ENCODE data around the gene ANKRD10.

Gene ANKRD10

DNA sequence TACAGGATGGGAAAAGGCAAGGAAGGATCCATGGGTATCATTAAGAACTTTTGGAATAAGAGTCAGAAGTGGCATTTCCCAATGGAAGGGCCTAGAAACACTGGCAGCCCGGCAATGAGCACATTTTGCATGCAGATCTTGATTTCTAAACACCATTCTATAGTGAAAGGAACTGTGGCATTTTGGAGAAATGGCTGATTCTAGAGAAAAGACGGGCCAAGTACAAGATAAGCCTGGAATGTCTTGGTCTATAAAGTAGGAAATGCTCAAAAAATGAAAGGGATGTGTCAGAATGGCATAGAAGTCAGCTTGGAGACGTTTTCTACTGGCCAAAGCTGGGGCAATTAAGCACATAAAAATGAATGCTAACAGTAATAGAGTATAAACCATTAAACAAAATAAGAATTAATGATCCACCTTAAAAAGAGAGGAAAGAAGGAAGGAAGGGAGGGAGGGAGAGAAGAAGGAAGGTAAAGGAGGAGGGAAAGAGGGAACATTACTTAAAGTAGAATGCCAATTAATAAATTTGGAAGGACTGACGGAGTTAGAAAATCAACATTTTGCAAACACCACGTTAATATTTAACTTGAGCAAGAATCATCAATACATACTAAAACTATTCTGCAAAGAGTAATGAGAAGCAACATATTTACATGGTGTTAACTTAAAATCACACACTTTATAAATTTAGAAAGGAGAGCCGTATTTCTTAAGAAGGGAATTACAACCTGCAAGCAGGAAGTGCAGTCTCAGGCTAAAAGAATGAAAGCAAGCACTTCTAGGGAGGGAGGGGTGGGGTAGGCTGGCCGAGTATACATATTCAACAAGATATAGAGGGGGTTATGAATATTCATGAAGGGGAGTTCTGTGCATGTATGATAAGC lies 78.9 kb downstream of the ANKRD10 start:
- H3K27me3 ChIP-seq: peaks cover 39% of the 10 kb centered on the region
- H3K4me1 ChIP-seq: no peaks in the 10 kb centered on the region
- H3K36me3 ChIP-seq: no peaks in the 10 kb centered on the region
- H3K4me3 ChIP-seq (ENCODE audit: low read depth, low read length): no peak overlapping the region
- no peak for DNase-seq
- TF ChIP-seq, protein P1, sequence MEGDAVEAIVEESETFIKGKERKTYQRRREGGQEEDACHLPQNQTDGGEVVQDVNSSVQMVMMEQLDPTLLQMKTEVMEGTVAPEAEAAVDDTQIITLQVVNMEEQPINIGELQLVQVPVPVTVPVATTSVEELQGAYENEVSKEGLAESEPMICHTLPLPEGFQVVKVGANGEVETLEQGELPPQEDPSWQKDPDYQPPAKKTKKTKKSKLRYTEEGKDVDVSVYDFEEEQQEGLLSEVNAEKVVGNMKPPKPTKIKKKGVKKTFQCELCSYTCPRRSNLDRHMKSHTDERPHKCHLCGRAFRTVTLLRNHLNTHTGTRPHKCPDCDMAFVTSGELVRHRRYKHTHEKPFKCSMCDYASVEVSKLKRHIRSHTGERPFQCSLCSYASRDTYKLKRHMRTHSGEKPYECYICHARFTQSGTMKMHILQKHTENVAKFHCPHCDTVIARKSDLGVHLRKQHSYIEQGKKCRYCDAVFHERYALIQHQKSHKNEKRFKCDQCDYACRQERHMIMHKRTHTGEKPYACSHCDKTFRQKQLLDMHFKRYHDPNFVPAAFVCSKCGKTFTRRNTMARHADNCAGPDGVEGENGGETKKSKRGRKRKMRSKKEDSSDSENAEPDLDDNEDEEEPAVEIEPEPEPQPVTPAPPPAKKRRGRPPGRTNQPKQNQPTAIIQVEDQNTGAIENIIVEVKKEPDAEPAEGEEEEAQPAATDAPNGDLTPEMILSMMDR (IDR thresholded peaks at IDR 0.05; ENCODE audit: low read depth, low read length): no peak
- no peaks in the 10 kb centered on the region for H3K9me3 ChIP-seq

DNA sequence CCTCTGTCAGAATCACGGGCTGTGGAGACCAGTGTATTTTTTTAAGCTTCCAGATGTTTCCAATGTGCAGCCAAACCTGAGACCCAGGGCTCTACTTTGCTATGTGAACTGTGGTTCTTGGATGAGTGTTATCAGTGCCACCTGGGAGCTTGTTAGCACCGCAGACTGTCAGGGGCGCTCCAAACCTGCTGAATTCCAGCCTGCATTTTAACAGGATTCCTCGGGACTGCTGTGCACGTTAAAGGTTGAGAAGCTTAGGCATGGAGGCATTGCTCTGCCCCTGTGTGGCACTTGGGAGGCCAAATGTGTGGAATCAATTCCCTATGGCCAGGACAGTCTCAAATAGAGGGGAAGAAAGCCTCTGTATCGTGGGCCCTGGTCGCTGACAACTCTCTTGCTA lies 80.3 kb downstream of the ANKRD10 start:
- no peak overlapping the region for H3K4me3 ChIP-seq (ENCODE audit: low read depth, low read length)
- DNase-seq: no peak
- no peaks in the 10 kb centered on the region for H3K4me1 ChIP-seq
- TF ChIP-seq, protein P1 (IDR thresholded peaks at IDR 0.05; ENCODE audit: low read depth, low read length): no peak
- H3K36me3 ChIP-seq: no peaks in the 10 kb centered on the region
- peaks cover 29% of the 10 kb centered on the region for H3K27me3 ChIP-seq
- no peaks in the 10 kb centered on the region for H3K9me3 ChIP-seq

DNA sequence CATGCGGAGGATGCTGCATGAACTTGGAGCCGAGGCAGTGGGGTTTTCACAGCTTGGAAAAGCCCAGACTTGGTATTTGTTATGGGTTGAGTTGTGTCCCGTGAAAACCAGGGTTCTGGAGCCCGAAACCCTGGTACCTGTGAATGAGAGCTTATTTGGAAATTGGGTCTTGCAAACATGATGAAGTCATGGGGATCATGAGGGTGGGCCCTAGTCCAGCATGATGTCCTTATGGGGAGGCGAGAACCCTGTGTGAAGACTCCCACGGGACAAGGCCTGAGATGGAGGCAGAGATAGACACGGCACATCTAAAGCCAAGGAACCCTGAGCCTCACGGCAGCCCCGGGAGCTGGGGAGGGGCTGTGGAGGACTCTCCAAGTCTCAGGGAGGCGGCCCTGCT lies 82.3 kb downstream of the ANKRD10 start:
- Histone ChIP-seq H3K27me3 (peaks cover 26% of the 10 kb centered on the region), H3K4me1 (no peaks in the 10 kb centered on the region), H3K9me3 (no peaks in the 10 kb centered on the region), H3K36me3 (no peaks in the 10 kb centered on the region), H3K4me3 (ENCODE audit: low read depth, low read length) (no peak overlapping the region)
- TF ChIP-seq, protein P1 (IDR thresholded peaks at IDR 0.05; ENCODE audit: low read depth, low read length): no peak
- DNase-seq: no peak

DNA sequence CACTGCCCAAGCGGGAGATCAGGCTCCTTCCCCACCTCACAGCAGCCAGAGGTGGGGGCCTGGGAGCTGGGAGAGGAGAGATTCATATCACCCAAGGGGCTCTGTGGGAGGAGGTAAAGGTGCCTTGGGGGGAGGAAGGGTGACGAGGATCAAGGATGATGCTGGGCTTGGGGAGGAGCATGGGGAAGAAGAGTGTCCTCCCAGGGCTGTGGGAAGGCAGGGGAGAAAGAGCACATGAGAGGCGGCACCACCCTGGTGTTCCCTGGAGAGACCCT lies 82.7 kb downstream of the ANKRD10 start:
- H3K4me1 ChIP-seq: no peaks in the 10 kb centered on the region
- TF ChIP-seq, protein P1 (IDR thresholded peaks at IDR 0.05; ENCODE audit: low read depth, low read length): no peak
- DNase-seq: no peak
- no peak overlapping the region for H3K4me3 ChIP-seq (ENCODE audit: low read depth, low read length)
- H3K9me3 ChIP-seq: no peaks in the 10 kb centered on the region
- no peaks in the 10 kb centered on the region for H3K36me3 ChIP-seq
- peaks cover 26% of the 10 kb centered on the region for H3K27me3 ChIP-seq

DNA sequence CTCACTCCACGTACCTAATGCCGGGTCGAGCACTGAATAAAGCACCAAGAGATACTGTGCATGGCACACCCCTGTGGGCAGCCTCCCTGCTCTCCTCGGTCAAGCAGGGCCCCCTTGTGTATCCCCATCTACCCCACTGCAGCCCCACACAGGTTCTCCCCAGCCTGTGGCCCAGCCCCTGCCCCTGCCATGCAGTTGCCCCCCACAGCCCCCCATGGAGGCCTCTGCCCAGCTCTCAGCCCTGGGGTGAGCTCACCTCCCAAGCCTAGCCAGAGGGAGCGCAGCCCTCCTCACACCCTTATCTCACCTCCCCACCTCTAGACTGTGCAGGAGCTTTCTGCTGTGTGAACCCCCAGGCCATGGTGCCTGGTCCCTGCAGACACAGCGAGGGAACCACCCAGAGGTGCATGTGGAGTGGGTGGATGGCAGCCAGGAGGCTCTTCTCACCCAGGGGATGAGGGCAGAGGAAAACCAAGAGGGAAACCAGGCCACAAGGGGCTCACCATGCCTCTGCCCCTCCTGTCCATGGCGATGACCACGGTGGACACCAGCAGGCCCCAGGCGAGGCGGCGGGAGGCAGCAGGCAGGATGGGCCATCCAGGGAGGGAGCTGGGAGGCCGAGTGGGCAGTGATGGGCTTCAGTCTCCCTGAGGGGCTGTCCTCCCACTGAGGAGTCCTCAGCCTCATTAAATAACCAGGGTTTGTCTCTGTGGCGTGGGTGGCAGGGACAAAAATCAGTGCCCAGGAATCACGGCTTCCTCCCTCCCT lies 83.2 kb downstream of the ANKRD10 start:
- TF ChIP-seq, protein P1 (IDR thresholded peaks at IDR 0.05; ENCODE audit: low read depth, low read length): no peak
- Histone ChIP-seq H3K4me1 (no peaks in the 10 kb centered on the region), H3K4me3 (ENCODE audit: low read depth, low read length) (no peak overlapping the region), H3K36me3 (no peaks in the 10 kb centered on the region), H3K27me3 (peaks cover 26% of the 10 kb centered on the region), H3K9me3 (no peaks in the 10 kb centered on the region)
- no peak for DNase-seq
